Prostate gland (tissue), 2 donors: Measurements from ENCODE around the gene EDAR. TPM values are rescaled to one million over a fixed set of nuclear protein-coding genes. Genes with fewer than 3 reads are reported as not detected.

Experiments
- DNase-seq: peaks from one replicate; pipeline ENCODE4 v3.0.0-alpha.2; 2019; ENCODE audit warnings: low spot score
- H3K27ac ChIP-seq, 2 donors: fragments of 200-600 bp; sonication (generic); 2 replicates each; pipeline ENCODE4 v1.5.1; 2017 to 2019
- H3K27me3 ChIP-seq: fragments of 200-600 bp; sonication (generic); replicated peaks from 2 replicates; pipeline ENCODE4 v1.5.1; 2019; ENCODE audit not compliant: insufficient read depth
- H3K36me3 ChIP-seq, 2 donors: fragments of 200-600 bp; sonication (generic); 1 replicate in 1 of 2; 2 replicates in 1 of 2; pipeline versions ENCODE4 v1.5.1 to v1.8.1; 2017 to 2019
- H3K4me1 ChIP-seq: fragments of 200-600 bp; sonication (generic); replicated peaks from 2 replicates; pipeline ENCODE4 v1.5.1; 2019
- H3K4me3 ChIP-seq, 2 donors: fragments of 200-600 bp; sonication (generic); 2 replicates each; pipeline ENCODE4 v1.5.1; 2017 to 2019
- H3K9me3 ChIP-seq: fragments of 200-600 bp; sonication (generic); 2 replicates; pipeline ENCODE4 v1.5.1; 2017
- POLR2A ChIP-seq: fragments of 450-650 bp; IDR thresholded peaks from one replicate; pipeline ENCODE4 v1.6.1; 2016; ENCODE audit warnings: antibody characterized with exemption, mild to moderate bottlenecking
- POLR2AphosphoS5 ChIP-seq: sonication (generic); formaldehyde crosslinking; IDR thresholded peaks from one replicate; pipeline ENCODE4 v1.6.1; 2017; ENCODE audit warnings: antibody characterized with exemption
- WGBS: methylation state at CpG from one replicate; pipeline ENCODE4 v1.1.5; 2018; 5-methylcytosine and 5-hydroxymethylcytosine counted together
- intact Hi-C: fragments of 100-400 bp; cut with DNase I; formaldehyde crosslinking; loops from one replicate; pipeline ENCODE4 v1.14.2; 2022
- total RNA-seq, 2 donors: library from RNA; depleted of rRNA; stranded (reverse); fragments of >200 nt; gene quantifications; one replicate each; pipeline ENCODE4 v1.1.0, GENCODE V29; 2016
- TF ChIP-seq, protein P1 (sequence below), 4 experiments: fragments of 200-600 bp in 2 of 4; fragments of 450-650 bp in 2 of 4; sonication (generic) in 2 of 4; IDR thresholded peaks; 1 replicate in 3 of 4; 2 replicates in 1 of 4; pipeline ENCODE4 v1.5.1; 2016 to 2019; ENCODE audit warnings: antibody characterized with exemption in 4 of 4, mild to moderate bottlenecking in 2 of 4, moderate library complexity in 2 of 4

The EDAR gene
- total RNA-seq, 2 donors from 2014 or later, result 0.46 to 0.68 TPM

DNA sequence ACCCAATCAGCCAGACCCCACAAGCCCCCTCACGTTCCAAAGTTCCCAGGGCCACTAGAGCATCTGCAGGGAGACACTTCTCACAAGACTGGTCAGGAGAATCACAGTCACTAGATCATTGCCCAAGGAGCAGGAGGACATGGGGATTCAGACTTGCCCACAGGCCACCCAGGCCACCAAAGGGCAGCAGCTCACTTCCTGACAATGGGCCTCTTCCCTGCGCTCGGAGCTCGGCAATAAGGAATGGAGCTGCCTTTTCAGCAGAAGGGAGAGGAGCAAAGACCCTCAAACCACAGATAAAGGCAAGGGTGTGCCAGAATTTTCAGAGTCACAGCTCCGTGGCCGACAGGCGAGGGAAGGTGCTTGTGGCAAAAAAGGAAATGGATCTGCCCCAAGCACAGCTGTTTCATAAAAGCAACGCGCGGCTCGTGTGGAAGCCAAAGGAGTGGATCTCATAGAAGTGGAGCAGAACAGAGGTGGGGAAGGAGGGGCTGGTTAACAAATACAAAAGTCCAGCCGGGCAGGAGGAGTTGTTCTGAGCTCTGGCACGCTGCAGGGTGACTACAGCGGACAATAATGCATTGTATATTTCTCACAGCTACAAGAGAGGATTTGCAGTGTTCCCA is 72.1 kb downstream of the EDAR start:
- H3K9me3 ChIP-seq, result no peaks in the 10 kb centered on the region
- no peaks in the 10 kb centered on the region for H3K36me3 ChIP-seq
- peaks cover 4% of the 10 kb centered on the region for H3K4me1 ChIP-seq
- 23% methylated on average over 14 of the region's 14 CpGs for whole genome bisulfite sequencing
- TF ChIP-seq POLR2AphosphoS5 (no peak), POLR2A (no peak)
- TF ChIP-seq, protein P1, sequence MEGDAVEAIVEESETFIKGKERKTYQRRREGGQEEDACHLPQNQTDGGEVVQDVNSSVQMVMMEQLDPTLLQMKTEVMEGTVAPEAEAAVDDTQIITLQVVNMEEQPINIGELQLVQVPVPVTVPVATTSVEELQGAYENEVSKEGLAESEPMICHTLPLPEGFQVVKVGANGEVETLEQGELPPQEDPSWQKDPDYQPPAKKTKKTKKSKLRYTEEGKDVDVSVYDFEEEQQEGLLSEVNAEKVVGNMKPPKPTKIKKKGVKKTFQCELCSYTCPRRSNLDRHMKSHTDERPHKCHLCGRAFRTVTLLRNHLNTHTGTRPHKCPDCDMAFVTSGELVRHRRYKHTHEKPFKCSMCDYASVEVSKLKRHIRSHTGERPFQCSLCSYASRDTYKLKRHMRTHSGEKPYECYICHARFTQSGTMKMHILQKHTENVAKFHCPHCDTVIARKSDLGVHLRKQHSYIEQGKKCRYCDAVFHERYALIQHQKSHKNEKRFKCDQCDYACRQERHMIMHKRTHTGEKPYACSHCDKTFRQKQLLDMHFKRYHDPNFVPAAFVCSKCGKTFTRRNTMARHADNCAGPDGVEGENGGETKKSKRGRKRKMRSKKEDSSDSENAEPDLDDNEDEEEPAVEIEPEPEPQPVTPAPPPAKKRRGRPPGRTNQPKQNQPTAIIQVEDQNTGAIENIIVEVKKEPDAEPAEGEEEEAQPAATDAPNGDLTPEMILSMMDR (IDR thresholded peaks at IDR 0.05), result no peak
- peak; percentile 33 for DNase-seq
- no peak overlapping the region for H3K4me3 ChIP-seq
- H3K27ac ChIP-seq, result no peak overlapping the region
- no peaks in the 10 kb centered on the region for H3K27me3 ChIP-seq
- intact Hi-C loops, result no loop called here

DNA sequence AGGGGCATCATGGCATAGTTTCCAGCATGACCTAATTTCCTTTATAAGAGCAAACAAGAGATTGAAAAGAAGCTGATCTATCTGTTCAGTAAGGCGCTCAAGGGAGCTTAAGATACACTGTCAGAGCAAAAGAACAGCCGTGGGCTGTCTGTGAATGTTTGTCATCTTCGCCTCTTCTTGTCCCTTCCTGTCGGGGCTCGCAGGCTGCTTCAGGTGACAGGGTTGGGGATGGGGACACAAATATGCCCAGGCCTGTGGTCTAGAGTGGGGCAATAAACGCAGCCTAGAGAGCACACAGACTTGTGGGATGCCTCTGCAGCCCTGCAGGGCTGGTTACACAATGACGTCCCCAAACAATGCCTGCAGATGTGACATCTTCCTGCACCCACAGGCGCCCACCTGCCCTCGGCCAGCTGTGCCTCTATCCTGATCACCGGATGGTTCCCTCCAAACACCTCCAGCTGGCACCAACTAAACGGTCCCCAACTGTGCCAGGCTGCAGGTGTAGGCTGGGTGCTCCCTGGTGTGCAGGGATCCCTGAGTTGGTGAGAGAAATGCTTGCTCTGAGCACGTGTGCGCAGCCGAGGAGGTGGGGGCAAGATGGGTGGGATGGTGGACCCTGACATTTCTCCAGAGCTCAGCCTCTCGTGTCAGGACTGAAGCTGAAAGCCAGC is 72.8 kb downstream of the EDAR start:
- TF ChIP-seq POLR2A (no peak), POLR2AphosphoS5 (peak; percentile 47)
- TF ChIP-seq, protein P1 (IDR thresholded peaks at IDR 0.05), result no peak
- H3K4me3 ChIP-seq, result no peak overlapping the region
- no peak overlapping the region for H3K27ac ChIP-seq
- H3K36me3 ChIP-seq, result no peaks in the 10 kb centered on the region
- DNase-seq, result peak; percentile 55
- 57% methylated on average over 15 of the region's 15 CpGs for WGBS
- H3K27me3 ChIP-seq, result no peaks in the 10 kb centered on the region
- H3K4me1 ChIP-seq, result peaks cover 4% of the 10 kb centered on the region
- H3K9me3 ChIP-seq, result no peaks in the 10 kb centered on the region
- intact Hi-C loops, result no loop called here

DNA sequence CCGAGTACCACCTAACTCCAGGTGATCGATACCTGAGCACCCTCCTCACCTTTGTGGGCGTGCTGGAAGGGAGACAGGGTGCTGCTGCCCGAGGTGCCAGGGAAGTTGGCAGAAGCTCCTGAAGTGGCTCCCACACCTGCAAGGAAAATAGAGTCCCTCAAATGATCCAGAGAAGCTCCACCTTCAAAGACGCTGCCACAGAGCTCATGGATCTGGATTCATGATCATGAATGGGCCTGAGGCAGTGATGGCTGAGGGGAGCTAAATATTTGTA is 76.5 kb downstream of the EDAR start:
- no peak overlapping the region for H3K4me3 ChIP-seq
- no peaks in the 10 kb centered on the region for H3K27me3 ChIP-seq
- TF ChIP-seq POLR2AphosphoS5 (no peak), POLR2A (no peak)
- TF ChIP-seq, protein P1 (IDR thresholded peaks at IDR 0.05), result no peak
- no peak overlapping the region for H3K27ac ChIP-seq
- H3K36me3 ChIP-seq, result no peaks in the 10 kb centered on the region
- 86% methylated on average over 5 of the region's 5 CpGs for WGBS
- H3K9me3 ChIP-seq, result no peaks in the 10 kb centered on the region
- H3K4me1 ChIP-seq, result peaks cover 4% of the 10 kb centered on the region
- DNase-seq, result no peak
- intact Hi-C loops, result no loop called here

DNA sequence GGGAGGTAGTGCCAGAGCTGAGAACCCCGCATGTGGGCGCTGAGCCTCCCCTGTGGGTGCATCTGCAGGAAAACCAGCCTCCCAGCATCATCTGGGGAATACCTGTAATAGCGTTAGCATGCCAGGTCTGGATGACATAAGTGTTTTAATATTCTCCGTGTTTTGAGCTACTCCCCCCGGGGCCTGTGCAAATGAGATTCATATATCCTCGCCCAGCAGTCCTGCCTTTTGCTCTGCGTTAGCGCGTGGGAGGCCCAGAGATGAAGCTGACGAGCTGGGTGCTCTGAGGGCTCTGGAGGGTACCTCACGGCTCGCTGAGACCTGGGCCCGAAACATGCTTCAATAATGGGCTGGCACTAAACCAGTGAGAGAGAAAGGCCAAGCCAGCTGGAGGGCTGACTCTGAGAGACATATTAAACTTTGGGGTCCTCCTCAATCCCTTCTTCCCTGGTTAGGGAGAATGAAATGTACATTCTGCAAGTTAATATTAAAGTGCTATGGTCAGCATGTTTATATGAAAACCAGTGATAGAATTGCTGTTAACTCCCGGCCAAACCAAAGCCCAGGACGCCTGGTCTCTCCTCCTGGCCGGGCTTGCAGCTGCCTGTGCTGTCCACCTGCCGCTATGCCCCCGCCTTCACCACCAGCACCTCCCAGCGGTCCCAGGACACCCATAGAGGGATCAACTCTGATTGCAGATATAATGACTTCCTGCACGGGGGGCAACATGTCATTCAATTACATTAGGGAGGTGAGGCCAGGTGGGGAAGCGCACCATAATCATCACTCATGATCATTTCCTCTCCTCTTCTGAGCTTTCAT is 77.0 kb downstream of the EDAR start:
- H3K27ac ChIP-seq, result no peak overlapping the region
- intact Hi-C loops, result no loop called here
- H3K4me1 ChIP-seq, result no peaks in the 10 kb centered on the region
- TF ChIP-seq POLR2AphosphoS5, result no peak
- TF ChIP-seq, protein P1 (IDR thresholded peaks at IDR 0.05), result no peak
- no peak for TF ChIP-seq POLR2A
- WGBS, result 83% methylated on average over 21 of the region's 21 CpGs
- no peaks in the 10 kb centered on the region for H3K27me3 ChIP-seq
- no peaks in the 10 kb centered on the region for H3K36me3 ChIP-seq
- no peaks in the 10 kb centered on the region for H3K9me3 ChIP-seq
- no peak overlapping the region for H3K4me3 ChIP-seq
- no peak for DNase-seq
